ENCODE measurements around the gene FREY1. TPM values are rescaled to one million over a fixed set of nuclear protein-coding genes. Genes with fewer than 3 reads are reported as not detected.

The FREY1 gene
- total and polyA plus RNA-seq, 2 of the 8 experiments (the other 6 are each of a cell fraction or from before 2014, with no cell fraction given): 0.32 to 1.1 TPM

GRCh38 chr11:45936511-45937054 is 29.5 kb upstream of the FREY1 start (continued):
- TF ChIP-seq CBX5 (IDR thresholded peaks at IDR 0.05; ENCODE audit: low read depth, low read length): no peak
- no peak for TF ChIP-seq SP4 (IDR thresholded peaks at IDR 0.05; ENCODE audit: low read length)
